Germinal center (tissue), 1 donor: ENCODE measurements around the gene KCNMB2.
"Not testable (repeated sequence)": the region's sequence is repeated elsewhere in the genome, so short reads cannot be mapped to it uniquely, and the experiment has no call there.

Experiments used
- DNase-seq: peaks from one replicate; pipeline ENCODE4 v3.0.0; 2012; ENCODE audit warnings: mixed read lengths, low spot score

Gene KCNMB2

DNA sequence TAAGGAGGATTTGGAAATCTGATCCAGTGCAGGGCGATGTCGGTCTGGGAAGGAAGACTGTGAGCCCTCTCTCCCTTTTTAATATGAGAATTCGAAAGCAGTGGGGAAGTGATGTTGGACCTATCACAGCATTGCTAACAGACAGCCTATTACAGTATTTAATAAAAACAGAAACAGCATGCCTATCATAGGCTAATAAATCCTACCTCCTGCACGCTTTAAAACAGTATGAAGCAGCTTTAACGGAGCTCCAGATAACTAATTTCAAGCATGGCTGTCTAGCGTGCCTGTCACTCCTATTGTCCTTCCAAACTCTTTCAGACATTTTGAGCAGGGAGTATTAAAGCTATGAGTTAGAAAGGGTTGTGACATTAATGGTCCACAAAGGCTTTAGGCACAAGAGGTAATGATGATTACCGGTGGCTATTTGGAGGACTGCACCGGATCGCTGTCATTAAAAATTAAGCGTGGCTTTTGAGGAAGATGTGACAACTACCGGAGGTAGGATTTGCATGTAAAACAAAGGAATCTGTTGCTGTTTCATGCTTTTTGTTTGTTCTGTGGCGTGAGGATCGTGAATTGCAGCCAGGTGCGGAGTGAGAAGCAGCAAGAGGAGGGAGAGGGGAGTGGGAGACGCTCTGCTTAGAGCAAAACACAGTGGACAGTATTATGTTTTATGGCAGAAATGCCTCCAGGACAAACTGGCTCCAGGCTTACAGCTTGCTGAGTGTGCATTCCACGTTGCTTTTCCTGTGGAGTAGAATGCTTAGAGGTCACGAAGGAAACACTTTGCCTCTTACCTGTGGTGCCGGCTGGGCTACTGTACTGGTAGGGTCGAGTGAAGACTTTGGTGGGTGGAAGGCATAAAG is at the start of gene KCNMB2:
TSS of gene KCNMB2 (plus strand) at position 226 of the 869 bp plus-strand sequence.
- no peak for DNase-seq

- no peak for DNase-seq
Measured at GRCh38 chr3:178486903-178487302, 49.3 kb upstream of the KCNMB2 start.

GRCh38 chr3:178487752-178488151 is 48.5 kb upstream of the KCNMB2 start:
- no peak for DNase-seq

GRCh38 chr3:178491751-178492150 is 44.5 kb upstream of the KCNMB2 start:
- no peak for DNase-seq

DNA sequence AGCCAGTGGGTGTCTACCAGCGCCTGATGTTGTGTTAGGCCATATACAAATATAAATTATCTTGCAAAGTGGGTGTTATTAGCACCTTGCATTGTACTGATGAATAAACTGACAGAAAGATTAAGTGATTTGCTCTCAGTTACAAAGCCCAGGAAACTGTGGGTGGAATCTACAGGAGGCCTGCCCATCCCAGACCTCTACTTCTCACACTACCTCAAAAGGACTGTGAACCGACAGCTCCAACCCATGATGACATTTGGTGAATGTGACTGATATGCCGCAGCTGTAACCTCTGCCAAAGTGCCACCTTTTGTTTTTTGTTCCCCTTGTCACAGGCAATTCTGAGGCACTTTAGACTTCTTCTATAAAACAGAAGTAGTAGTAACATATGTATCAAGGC is 43.7 kb upstream of the KCNMB2 start:
- DNase-seq, result no peak

- no peak for DNase-seq
Measured at GRCh38 chr3:178494386-178494785, 41.9 kb upstream of the KCNMB2 start.

DNA sequence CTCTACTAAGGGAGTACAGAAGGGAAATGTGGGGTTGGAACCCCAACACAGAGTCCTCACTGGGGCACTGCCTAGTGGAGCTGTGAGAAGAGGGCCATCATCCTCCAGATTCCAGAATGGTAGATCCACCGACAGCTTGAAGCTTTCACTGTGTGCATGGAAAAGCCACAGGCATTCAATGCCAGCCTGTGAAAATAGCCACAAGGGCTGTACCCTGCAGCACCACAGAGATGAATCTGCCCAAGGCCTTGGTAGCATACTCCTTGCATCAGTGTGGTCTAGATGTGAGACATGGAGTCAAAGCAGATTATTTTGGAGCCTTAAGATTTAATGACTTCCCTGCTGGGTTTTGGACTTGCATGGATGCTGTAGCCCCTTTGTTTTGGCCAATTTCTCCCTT is 39.3 kb upstream of the KCNMB2 start:
- DNase-seq, result no peak

GRCh38 chr3:178498871-178499270 is 37.4 kb upstream of the KCNMB2 start:
- DNase-seq, result no peak

GRCh38 chr3:178500631-178501030 is 35.6 kb upstream of the KCNMB2 start:
- no peak for DNase-seq

DNA sequence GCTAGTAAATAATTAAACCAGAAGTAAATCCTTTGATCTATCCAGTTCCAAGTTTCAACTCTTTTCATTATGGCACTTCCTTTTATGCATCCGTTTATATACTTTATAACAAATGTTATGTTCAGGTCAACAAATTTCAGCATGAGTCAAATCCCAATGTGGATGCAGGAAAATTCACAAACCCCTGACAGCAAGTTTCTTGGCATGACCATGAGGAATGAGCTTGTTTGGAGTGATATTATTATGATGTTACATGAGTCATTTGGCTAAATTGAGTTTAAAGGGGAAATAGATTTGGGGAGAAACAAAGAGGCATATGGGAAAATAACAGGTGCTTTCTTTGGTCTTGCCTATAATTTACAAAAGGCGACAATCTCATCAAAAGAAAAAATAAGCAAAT is 32.1 kb upstream of the KCNMB2 start:
- no peak for DNase-seq

DNA sequence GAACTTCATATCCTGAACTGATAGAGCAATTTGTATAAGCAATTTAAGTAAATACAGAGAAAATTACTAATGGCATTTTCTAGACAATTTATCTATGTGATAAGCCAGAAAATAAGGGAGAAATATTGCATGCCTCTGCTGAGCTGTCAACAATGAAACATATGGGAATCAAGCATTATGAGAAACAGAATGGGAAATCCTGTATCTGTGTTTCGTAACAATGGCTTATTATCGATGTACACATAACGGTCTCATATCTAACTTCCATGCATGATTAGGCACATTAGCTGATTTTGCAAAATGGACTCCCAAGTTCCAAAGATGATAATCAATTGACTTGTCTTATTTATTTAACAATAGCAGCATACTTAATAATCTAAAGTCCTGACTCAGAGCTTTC is 30.4 kb upstream of the KCNMB2 start:
- no peak for DNase-seq

GRCh38 chr3:178507507-178508442 is 28.5 kb upstream of the KCNMB2 start:
- DNase-seq, result no peak

- DNase-seq, result no peak
Measured at GRCh38 chr3:178508443-178508825, 27.8 kb upstream of the KCNMB2 start.

GRCh38 chr3:178510496-178510895 is 25.7 kb upstream of the KCNMB2 start:
- no peak for DNase-seq

- DNase-seq, result no peak
Measured at GRCh38 chr3:178512647-178513046, 23.6 kb upstream of the KCNMB2 start.

GRCh38 chr3:178513546-178514380 is 22.5 kb upstream of the KCNMB2 start:
- DNase-seq, result no peak

DNA sequence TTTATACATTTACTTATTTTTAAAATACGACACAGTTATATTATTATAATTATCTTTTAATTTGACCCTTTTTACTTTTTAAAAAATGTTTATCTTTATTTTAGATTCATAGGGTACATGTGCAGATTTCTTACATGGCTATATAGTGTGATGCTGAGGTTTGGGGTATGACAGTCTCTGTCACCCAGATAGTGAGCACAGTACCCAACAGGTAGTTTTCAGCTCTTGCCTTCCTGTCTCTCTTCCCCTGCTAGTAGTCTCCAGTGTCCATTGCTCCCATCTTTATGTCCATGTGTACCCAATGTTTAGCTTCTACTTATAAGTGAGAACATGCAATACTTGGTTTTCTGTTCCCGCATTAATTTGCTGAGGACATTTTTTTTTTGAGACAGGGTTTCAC is 21.8 kb upstream of the KCNMB2 start:
- DNase-seq, result no peak

GRCh38 chr3:178515076-178515744 is 21.0 kb upstream of the KCNMB2 start:
- DNase-seq, result not testable (repeated sequence)

DNA sequence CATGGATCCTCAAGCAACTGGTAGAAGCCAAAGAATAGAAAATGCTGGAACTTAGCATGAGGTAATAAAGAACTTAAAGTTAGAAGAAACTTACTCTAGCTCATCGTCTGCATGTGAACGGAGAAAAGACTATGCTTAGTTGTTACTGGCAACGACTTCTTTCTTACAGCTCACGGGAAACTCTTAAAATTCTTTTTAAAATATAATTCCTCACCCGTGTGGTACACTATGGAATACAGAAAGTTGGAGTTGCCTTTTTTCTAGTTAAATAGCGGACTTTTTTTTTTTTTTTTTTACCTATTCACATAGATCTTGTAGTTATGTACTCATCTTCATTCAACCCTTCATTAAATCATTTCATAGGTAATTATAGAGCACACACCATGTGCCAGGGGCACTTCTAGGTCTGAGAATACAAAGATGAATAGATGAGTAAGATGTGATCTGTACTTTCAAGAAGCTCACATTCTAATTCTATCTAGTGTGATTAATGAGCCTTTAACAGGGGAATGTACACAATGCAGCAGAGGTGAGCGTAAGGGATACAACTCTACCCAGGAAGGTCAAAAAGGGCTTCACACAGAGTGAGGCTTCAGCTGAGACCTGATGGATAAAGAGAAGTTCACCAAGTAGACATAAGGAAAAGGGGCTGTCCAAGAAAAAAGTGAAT is 18.4 kb upstream of the KCNMB2 start:
- DNase-seq, result no peak

DNA sequence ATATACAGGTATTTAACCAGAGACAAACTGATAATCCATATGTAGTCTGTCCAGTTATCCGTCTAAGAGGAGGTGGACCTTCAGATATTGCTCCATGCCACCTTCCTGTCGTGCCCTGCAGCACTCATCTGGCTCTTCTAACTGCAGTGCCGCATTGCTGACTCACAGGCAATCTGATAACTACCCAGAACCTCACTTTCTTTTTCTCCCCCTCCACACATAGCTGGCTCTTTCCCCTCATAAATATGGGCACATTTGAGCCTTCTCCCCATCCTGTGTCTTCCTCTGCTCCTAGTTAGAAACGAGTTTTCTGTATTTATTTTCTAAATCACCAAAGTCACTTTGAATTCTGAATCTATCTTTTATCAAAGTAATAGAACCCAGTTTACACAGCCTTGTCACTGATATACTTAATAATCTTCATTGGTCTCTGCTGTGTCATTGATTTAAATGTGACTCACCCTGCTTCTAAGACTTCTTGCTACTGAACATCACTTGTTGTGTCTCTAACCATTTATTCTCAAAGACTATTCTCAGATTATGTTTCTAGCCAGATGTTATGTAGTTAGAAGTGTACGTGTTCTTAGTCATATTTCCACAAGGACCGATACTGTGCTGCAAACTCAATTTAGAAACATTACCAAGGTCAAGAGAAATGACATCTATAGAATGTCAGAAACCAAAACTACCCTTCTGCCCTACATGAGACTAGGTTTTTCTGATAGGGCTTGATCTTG is 17.4 kb upstream of the KCNMB2 start:
- DNase-seq, result no peak
